Chondrocyte (in vitro differentiated cells): Measurements from ENCODE around the gene DRC1. TPM values are rescaled to one million over a fixed set of nuclear protein-coding genes. Genes with fewer than 3 reads are reported as not detected.

Experiments used
- DNase-seq: peaks from one replicate; pipeline ENCODE4 v3.0.0; 2021; ENCODE audit warnings: mixed read lengths, low spot score
- H3K27ac Mint-ChIP-seq: one replicate; pipeline ENCODE4 v1.8.0; 2021; ENCODE audit warnings: mild to moderate bottlenecking, moderate library complexity, mixed read lengths; ENCODE audit not compliant: unreplicated experiment
- H3K27me3 Mint-ChIP-seq: 2 replicates; pipeline ENCODE4 v1.8.0; 2021; ENCODE audit warnings: low read depth, mixed read lengths
- H3K36me3 Mint-ChIP-seq: 2 replicates; pipeline ENCODE4 v1.8.0; 2021; ENCODE audit warnings: low read depth, mixed read lengths
- H3K4me1 Mint-ChIP-seq: 2 replicates; pipeline ENCODE4 v1.8.0; 2021; ENCODE audit warnings: low read depth, mild to moderate bottlenecking, mixed read lengths
- H3K4me3 Mint-ChIP-seq: one replicate; pipeline ENCODE4 v1.8.0; 2021; ENCODE audit warnings: mild to moderate bottlenecking, moderate library complexity, mixed read lengths; ENCODE audit not compliant: unreplicated experiment
- H3K9me3 Mint-ChIP-seq: 2 replicates; pipeline ENCODE4 v1.8.0; 2021; ENCODE audit warnings: low read depth, mixed read lengths
- CTCF ChIP-seq: fragments of 200-600 bp; sonication (generic); IDR thresholded peaks from 2 replicates; pipeline ENCODE4 v1.5.0; 2021; ENCODE audit warnings: antibody characterized with exemption, mild to moderate bottlenecking, moderate library complexity
- total RNA-seq: library from RNA; stranded (reverse); gene quantifications from 3 replicates; pipeline ENCODE4 v1.2.1, GENCODE V29; 2021

The DRC1 gene
- total RNA-seq, 1 donor from 2014 or later = 0.17 TPM

- TF ChIP-seq CTCF = peak; percentile 76
- Mint-ChIP-seq H3K27ac (no peak overlapping the region), H3K4me3 (no peak overlapping the region), H3K4me1 (peaks cover 5% of the 10 kb centered on the region), H3K27me3 (peaks cover 2% of the 10 kb centered on the region), H3K9me3 (no peaks in the 10 kb centered on the region), H3K36me3 (no peaks in the 10 kb centered on the region)
- no peak for DNase-seq
Measured at GRCh38 chr2:26462511-26463243, 61.0 kb downstream of the DRC1 start.

- H3K27ac Mint-ChIP-seq = no peak overlapping the region
- TF ChIP-seq CTCF = no peak
- H3K4me3 Mint-ChIP-seq = no peak overlapping the region
- no peaks in the 10 kb centered on the region for H3K9me3 Mint-ChIP-seq
- H3K27me3 Mint-ChIP-seq = peaks cover 2% of the 10 kb centered on the region
- H3K4me1 Mint-ChIP-seq = peaks cover 5% of the 10 kb centered on the region
- no peaks in the 10 kb centered on the region for H3K36me3 Mint-ChIP-seq
- DNase-seq = peak; percentile 90
Measured at GRCh38 chr2:26463244-26464192, 61.8 kb downstream of the DRC1 start.

GRCh38 chr2:26464390-26465265 lies 62.9 kb downstream of the DRC1 start:
- peak; percentile 82 for DNase-seq
- Mint-ChIP-seq H3K27me3 (peaks cover 2% of the 10 kb centered on the region), H3K9me3 (peaks cover 5% of the 10 kb centered on the region), H3K4me3 (no peak overlapping the region), H3K27ac (no peak overlapping the region), H3K36me3 (no peaks in the 10 kb centered on the region), H3K4me1 (peaks cover 5% of the 10 kb centered on the region)
- TF ChIP-seq CTCF = no peak

GRCh38 chr2:26465266-26465925 lies 63.7 kb downstream of the DRC1 start:
- H3K27ac Mint-ChIP-seq = no peak overlapping the region
- H3K9me3 Mint-ChIP-seq = peaks cover 5% of the 10 kb centered on the region
- peaks cover 1% of the 10 kb centered on the region for H3K36me3 Mint-ChIP-seq
- no peaks in the 10 kb centered on the region for H3K27me3 Mint-ChIP-seq
- peaks cover 5% of the 10 kb centered on the region for H3K4me1 Mint-ChIP-seq
- DNase-seq = peak; percentile 91
- TF ChIP-seq CTCF = no peak
- H3K4me3 Mint-ChIP-seq = no peak overlapping the region
